SK-MEL-5 (cell line): Measurements from ENCODE around the gene CGB2. TPM values are rescaled to one million over a fixed set of nuclear protein-coding genes. Genes with fewer than 3 reads are reported as not detected.

Experiments
- DNase-seq: peaks from one replicate; pipeline ENCODE4 v3.0.0-alpha.2; 2016; ENCODE audit warnings: low read depth, low spot score
- in situ Hi-C: cut with HindIII; loops from 2 replicates; pipeline ENCODE4 v1.10.0; 2016; ENCODE audit warnings: low sequenced_read_pairs, high pct_unique_total_duplicates, low pct_unique_long_range_greater_than_20kb
- small RNA-seq, 2 experiments: library from RNA; depleted of rRNA; stranded (forward); fragments of <200 nt; gene quantifications; one replicate each; pipeline ENCODE3, GENCODE V24; 2014
- total RNA-seq: library from RNA; depleted of rRNA; stranded (reverse); fragments of >200 nt; shearing (Covaris generic); gene quantifications from 2 replicates; pipeline ENCODE4 v1.2.3, GENCODE V29; 2014; rRNA removed

Gene CGB2
- total RNA-seq, 1 experiment from 2014 or later = not detected

- DNase-seq = no peak
- in situ Hi-C loops = no loop called here
Measured at GRCh38 chr19:49081273-49081672, 49.6 kb downstream of the CGB2 start.

Small RNA genes lying within 50 kb of the gene (small RNA-seq; reads per million reads assigned to genes)
- gene MIR6798 (0 to 0.05 reads per million in 2 experiments), gene RN7SL708P (0 reads per million in 2 experiments)

Other genes starting within 250 kb of the CGB2 start
- gene BCAT2, start 220.9 kb upstream of the CGB2 start, total RNA-seq = 12.5 and 14.4 TPM in 2 replicates
- 53.9 and 58.9 TPM in 2 replicates for gene HSD17B14, start 195.4 kb upstream of the CGB2 start, total RNA-seq
- gene PLEKHA4, start 163.3 kb upstream of the CGB2 start, total RNA-seq = 3.0 and 3.1 TPM in 2 replicates
- gene PPP1R15A, start 159.5 kb upstream of the CGB2 start, total RNA-seq = 26.3 and 30.2 TPM in 2 replicates
- gene TULP2, start 133.1 kb upstream of the CGB2 start, total RNA-seq = not detected in 2 replicates
- gene NUCB1, start 131.6 kb upstream of the CGB2 start, total RNA-seq = 164 and 168 TPM in 2 replicates
- 0.24 and 0.45 TPM in 2 replicates for gene DHDH, start 98.2 kb upstream of the CGB2 start, total RNA-seq
- gene BAX, start 77.0 kb upstream of the CGB2 start, total RNA-seq = 90.3 and 108 TPM in 2 replicates
- gene FTL, start 66.6 kb upstream of the CGB2 start, total RNA-seq = 1,840 and 1,902 TPM in 2 replicates
- gene GYS1, start 38.6 kb upstream of the CGB2 start, total RNA-seq = 29.3 and 33.1 TPM in 2 replicates
- 199 and 203 TPM in 2 replicates for gene RUVBL2, start 38.0 kb upstream of the CGB2 start, total RNA-seq
- not detected in 2 replicates for gene LHB, start 14.8 kb upstream of the CGB2 start, total RNA-seq
- not detected in 2 replicates for gene CGB3, start 7.6 kb upstream of the CGB2 start, total RNA-seq
- gene CGB1, start 5.0 kb downstream of the CGB2 start, total RNA-seq = not detected in 2 replicates
- not detected in 2 replicates for gene CGB5, start 12.0 kb downstream of the CGB2 start, total RNA-seq
- not detected in 2 replicates for gene CGB8, start 17.2 kb downstream of the CGB2 start, total RNA-seq
- not detected in 2 replicates for gene CGB7, start 25.9 kb downstream of the CGB2 start, total RNA-seq
- not detected in 2 replicates for gene NTF4, start 32.9 kb downstream of the CGB2 start, total RNA-seq
- 0.03 TPM in 2 replicates for gene KCNA7, start 40.8 kb downstream of the CGB2 start, total RNA-seq
- 141 and 179 TPM in 2 replicates for gene SNRNP70, start 53.6 kb downstream of the CGB2 start, total RNA-seq
- gene LIN7B, start 82.5 kb downstream of the CGB2 start, total RNA-seq = 5.6 and 6.4 TPM in 2 replicates
- 1.1 and 1.8 TPM in 2 replicates for gene C19orf73, start 87.3 kb downstream of the CGB2 start, total RNA-seq
- gene PPFIA3, start 87.7 kb downstream of the CGB2 start, total RNA-seq = 8.8 and 9.9 TPM in 2 replicates
- not detected in 2 replicates for gene HRC, start 123.5 kb downstream of the CGB2 start, total RNA-seq
- 3.4 and 3.5 TPM in 2 replicates for gene TRPM4, start 125.9 kb downstream of the CGB2 start, total RNA-seq